Colonic mucosa (tissue), 4 donors: ENCODE data around the gene UGGT2. TPM values are rescaled to one million over a fixed set of nuclear protein-coding genes. Genes with fewer than 3 reads are reported as not detected.

Source experiments
- DNase-seq: peaks from one replicate; pipeline ENCODE4 v3.0.0-alpha.2; 2020
- H3K27ac ChIP-seq: fragments of 200-600 bp; one replicate; pipeline ENCODE4 v1.8.0; 2021
- H3K27me3 ChIP-seq: fragments of 200-600 bp; one replicate; pipeline ENCODE4 v1.8.0; 2021
- H3K36me3 ChIP-seq: fragments of 200-600 bp; one replicate; pipeline ENCODE4 v1.8.0; 2021
- H3K4me1 ChIP-seq: fragments of 200-600 bp; one replicate; pipeline ENCODE4 v1.8.0; 2021; ENCODE audit warnings: mild to moderate bottlenecking
- H3K4me3 ChIP-seq: fragments of 200-600 bp; one replicate; pipeline ENCODE4 v1.8.0; 2021
- H3K9ac ChIP-seq, 2 donors: one replicate each; pipeline ENCODE4 v1.7.0; 2013; ENCODE audit warnings: control low read depth in 2 of 2, low read depth in 2 of 2, low read length in 2 of 2
- H3K9me3 ChIP-seq: fragments of 200-600 bp; one replicate; pipeline ENCODE4 v1.8.0; 2021
- CTCF ChIP-seq: fragments of 200-600 bp; IDR thresholded peaks from one replicate; pipeline ENCODE4 v1.8.0; 2022; ENCODE audit warnings: antibody characterized with exemption, mild to moderate bottlenecking
- intact Hi-C: fragments of 100-400 bp; cut with DNase I; formaldehyde crosslinking; loops from one replicate; pipeline ENCODE4 v1.14.1; 2022
- total RNA-seq, 2 donors: library from RNA; stranded (reverse); fragmentation: NEBNext Ultra II Directional in 1 of 2; extraction: Animal tissue kit (Norgen Biotek cat#: 25700) in 1 of 2; gene quantifications; one replicate each; pipeline ENCODE4 v1.2.1, GENCODE V29; 2021
- donor health status: healthy.
- donor health status: DM: no; HTN: no; CAD: no.
- donor health status: DM: no; HTN: no; CAD: no.

The UGGT2 gene
- total RNA-seq, 2 donors from 2014 or later, result 16.3 to 18.0 TPM

DNA sequence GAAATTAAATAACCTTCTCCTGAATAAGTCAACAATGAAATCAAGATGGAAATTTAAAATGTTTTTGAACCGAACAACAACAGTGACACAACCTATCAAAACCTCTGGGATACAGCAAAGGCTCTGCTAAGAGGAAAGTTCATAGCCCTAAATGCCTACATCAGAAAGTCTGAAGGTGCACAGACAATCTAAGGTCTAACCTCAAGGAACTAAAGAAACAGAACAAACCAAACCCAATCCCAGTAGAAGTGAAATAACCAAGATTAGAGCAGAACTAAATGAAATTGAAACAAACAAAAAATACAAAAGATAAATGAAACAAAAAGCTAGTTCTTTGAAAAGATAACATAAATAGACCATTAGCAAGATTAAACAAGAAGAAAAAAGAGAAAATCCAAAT is 9.0 kb downstream of the UGGT2 start:
- no peak for TF ChIP-seq CTCF
- no peaks in the 10 kb centered on the region for H3K27me3 ChIP-seq
- intact Hi-C loops, result no loop called here
- DNase-seq, result no peak
- no peak overlapping the region for H3K9ac ChIP-seq
- H3K36me3 ChIP-seq, result no peaks in the 10 kb centered on the region
- H3K27ac ChIP-seq, result no peak overlapping the region
- H3K4me3 ChIP-seq, result no peak overlapping the region
- no peaks in the 10 kb centered on the region for H3K4me1 ChIP-seq
- H3K9me3 ChIP-seq, result no peaks in the 10 kb centered on the region

DNA sequence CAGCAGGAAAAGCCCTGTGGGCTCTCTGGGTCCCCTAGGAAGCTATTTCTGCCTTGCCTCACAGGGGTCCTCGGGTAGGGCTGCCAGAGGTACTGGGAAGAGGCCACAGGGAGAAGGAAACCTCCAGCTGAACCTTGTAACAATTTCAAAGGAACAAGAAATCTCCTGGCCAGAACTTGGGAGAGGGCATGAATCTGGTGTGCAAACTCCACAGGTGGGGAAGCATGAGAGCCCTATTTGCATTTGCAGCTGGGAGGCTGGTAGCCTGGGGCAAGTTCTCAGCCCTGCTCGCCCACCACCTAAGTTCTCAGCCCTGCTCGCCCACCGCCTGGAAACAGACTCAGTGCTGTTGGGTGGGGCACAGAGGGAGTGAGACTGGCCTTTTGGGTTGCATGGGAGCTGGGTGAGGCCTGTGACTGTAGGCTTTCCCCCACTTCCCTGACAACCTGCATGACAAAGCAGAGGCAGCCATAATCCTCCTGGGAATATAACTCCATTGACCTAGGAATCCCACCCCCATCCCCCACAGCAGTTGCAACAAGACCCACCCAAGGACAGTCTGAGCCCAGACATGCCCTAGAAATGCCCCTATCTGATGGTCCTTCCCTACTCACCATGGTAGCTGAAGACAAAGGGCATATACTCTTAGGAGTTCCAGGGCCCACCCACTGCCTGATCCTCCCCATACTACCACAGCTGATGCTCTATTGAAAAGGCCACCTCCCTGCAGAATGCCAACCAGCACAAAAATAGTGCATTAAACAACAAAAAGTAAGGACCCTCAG is 11.7 kb downstream of the UGGT2 start:
- no peak overlapping the region for H3K9ac ChIP-seq
- no peaks in the 10 kb centered on the region for H3K27me3 ChIP-seq
- intact Hi-C loops, result no loop called here
- H3K4me3 ChIP-seq, result no peak overlapping the region
- no peaks in the 10 kb centered on the region for H3K4me1 ChIP-seq
- H3K9me3 ChIP-seq, result no peaks in the 10 kb centered on the region
- H3K27ac ChIP-seq, result no peak overlapping the region
- no peak for TF ChIP-seq CTCF
- H3K36me3 ChIP-seq, result no peaks in the 10 kb centered on the region
- DNase-seq, result no peak

GRCh38 chr13:96036515-96036914 is 16.7 kb downstream of the UGGT2 start:
- Histone ChIP-seq H3K27ac (no peak overlapping the region), H3K9ac (no peak overlapping the region), H3K36me3 (no peaks in the 10 kb centered on the region), H3K9me3 (no peaks in the 10 kb centered on the region), H3K4me3 (no peak overlapping the region), H3K27me3 (no peaks in the 10 kb centered on the region), H3K4me1 (no peaks in the 10 kb centered on the region)
- no peak for TF ChIP-seq CTCF
- no peak for DNase-seq
- intact Hi-C loops, result loop anchor here (10.0 kb wide), 1 partner anchor 188 kb away; no protein-coding TSS in a partner anchor

GRCh38 chr13:96034662-96035061 is 18.5 kb downstream of the UGGT2 start:
- intact Hi-C loops, result loop anchor here (10.0 kb wide), 1 partner anchor 190 kb away; no protein-coding TSS in a partner anchor
- no peak for TF ChIP-seq CTCF
- no peaks in the 10 kb centered on the region for H3K27me3 ChIP-seq

DNA sequence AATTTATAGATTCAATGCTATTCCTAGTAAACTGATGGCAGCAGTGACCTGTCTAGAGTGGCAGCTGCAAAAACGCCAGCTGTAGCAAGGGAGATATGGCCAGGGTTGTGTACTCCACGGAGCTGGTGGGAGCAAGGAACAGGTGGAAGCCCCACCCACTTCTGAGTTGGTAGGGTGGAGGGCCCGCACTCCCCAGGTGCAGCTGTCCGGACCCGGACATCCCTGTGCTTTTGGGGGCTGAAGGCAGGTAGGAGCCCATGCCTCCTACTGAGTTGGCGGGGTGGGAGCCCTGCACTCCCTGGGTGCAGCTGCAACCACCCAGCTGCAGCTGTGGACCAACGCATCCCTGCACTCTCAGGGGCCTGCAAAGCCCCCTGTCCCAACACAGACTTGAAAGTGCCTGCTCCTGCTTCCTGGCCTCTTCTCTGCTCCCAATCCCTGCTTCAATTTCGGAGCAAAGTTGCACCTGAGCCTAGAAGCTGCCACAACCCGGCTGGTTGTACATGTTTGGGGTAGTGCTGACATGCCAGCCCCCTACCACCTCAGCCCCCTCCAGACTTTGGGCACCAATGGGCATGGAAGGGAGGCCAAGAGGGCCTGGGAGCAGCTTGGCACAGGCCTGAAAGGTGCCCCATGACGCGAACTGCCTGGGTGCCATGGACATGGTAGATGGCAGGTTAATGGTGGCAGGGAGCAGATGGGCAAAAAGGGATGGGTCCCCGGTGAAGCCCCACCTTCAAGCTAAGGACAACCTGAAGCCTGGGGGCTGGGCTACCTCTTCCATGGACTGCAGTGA is 19.8 kb downstream of the UGGT2 start:
- no peaks in the 10 kb centered on the region for H3K9me3 ChIP-seq
- H3K36me3 ChIP-seq, result no peaks in the 10 kb centered on the region
- intact Hi-C loops, result loop anchor here (10.0 kb wide), 1 partner anchor 191 kb away; no protein-coding TSS in a partner anchor
- no peak overlapping the region for H3K9ac ChIP-seq
- no peak overlapping the region for H3K4me3 ChIP-seq
- H3K27me3 ChIP-seq, result no peaks in the 10 kb centered on the region
- TF ChIP-seq CTCF, result no peak
- H3K27ac ChIP-seq, result no peak overlapping the region
- no peaks in the 10 kb centered on the region for H3K4me1 ChIP-seq
- DNase-seq, result no peak

More at GRCh38 chr13:96034662-96035061, 18.5 kb downstream of the UGGT2 start:
- no peak for DNase-seq
- no peaks in the 10 kb centered on the region for H3K36me3 ChIP-seq
- no peak overlapping the region for H3K4me3 ChIP-seq
- H3K27ac ChIP-seq, result no peak overlapping the region
- H3K9ac ChIP-seq, result no peak overlapping the region
- no peaks in the 10 kb centered on the region for H3K9me3 ChIP-seq
- H3K4me1 ChIP-seq, result no peaks in the 10 kb centered on the region
